T-cell (primary cell): ENCODE results near the gene STH. TPM values are rescaled to one million over a fixed set of nuclear protein-coding genes. Genes with fewer than 3 reads are reported as not detected.

Experiments
- ATAC-seq, 4 experiments: fragments of 200-7000 bp in 3 of 4; fragments of 150-1000 bp in 1 of 4; cut with Tn5 transposase; replicated peaks in 1 of 4; 1 replicate in 3 of 4; 2 replicates in 1 of 4; pipeline ENCODE4 v1.10.0; 2021; ENCODE audit warnings: moderate library complexity in 3 of 4, mild to moderate bottlenecking in 2 of 4, moderate number of reproducible peaks in 1 of 4
- CTCF ChIA-PET, 2 donors: fragments of 300-600 bp; sonication (Branson Sonifier 250); formaldehyde crosslinking; loops; one replicate each; lab custom pipeline; 2022; ENCODE audit warnings: antibody characterized with exemption in 2 of 2; lab: Charles Lee
- POLR2A ChIA-PET, 2 donors: fragments of 300-600 bp; sonication (Branson Sonifier 250); formaldehyde crosslinking; loops; one replicate each; lab custom pipeline; 2022; ENCODE audit warnings: antibody characterized with exemption in 2 of 2; lab: Charles Lee
- DNase-seq, 35 experiments: peaks; one replicate each; pipeline versions ENCODE4 v3.0.0 to v3.0.0-alpha.2; 2013 to 2023
- H3K27ac ChIP-seq: one replicate; pipeline ENCODE4 v1.5.1; 2013; ENCODE audit warnings: low read length
- H3K27me3 ChIP-seq, 2 experiments: replicated peaks in 1 of 2; 1 replicate in 1 of 2; 2 replicates in 1 of 2; pipeline versions ENCODE4 v1.6.1 to v1.7.0; 2013; ENCODE audit warnings: low read length in 1 of 2, mixed read lengths in 1 of 2; ENCODE audit not compliant: control insufficient read depth in 2 of 2, insufficient read depth in 2 of 2; ENCODE audit errors: extremely low read depth in 1 of 2
- H3K36me3 ChIP-seq, 2 donors: 1 replicate in 1 of 2; 2 replicates in 1 of 2; pipeline versions ENCODE4 v1.6.1 to v1.7.0; 2013; ENCODE audit warnings: low read length in 1 of 2; ENCODE audit not compliant: control insufficient read depth in 2 of 2, insufficient read depth in 1 of 2; ENCODE audit errors: extremely low read depth in 1 of 2
- H3K4me1 ChIP-seq, 2 experiments: 1 replicate in 1 of 2; 2 replicates in 1 of 2; pipeline versions ENCODE4 v1.6.1 to v1.7.0; 2013; ENCODE audit warnings: low read length in 2 of 2, mixed read lengths in 1 of 2; ENCODE audit not compliant: insufficient read depth in 2 of 2, control insufficient read depth in 1 of 2; ENCODE audit errors: extremely low read depth in 1 of 2
- H3K4me3 ChIP-seq, 2 donors: 1 replicate in 1 of 2; 2 replicates in 1 of 2; pipeline versions ENCODE4 v1.5.1 to v1.7.0; 2013; ENCODE audit warnings: mild to moderate bottlenecking in 2 of 2, low read length in 1 of 2, moderate library complexity in 1 of 2; ENCODE audit not compliant: control insufficient read depth in 1 of 2; ENCODE audit errors: extremely low read depth in 1 of 2
- H3K9me3 ChIP-seq: 2 replicates; pipeline ENCODE4 v1.7.0; 2013
- H3K27ac Mint-ChIP-seq, 2 donors: one replicate each; pipeline ENCODE4 v1.8.0; 2020 to 2021; ENCODE audit warnings: mild to moderate bottlenecking in 2 of 2, mixed read lengths in 2 of 2
- H3K27me3 Mint-ChIP-seq, 2 donors: one replicate each; pipeline ENCODE4 v1.8.0; 2021 to 2022; ENCODE audit warnings: mixed read lengths in 2 of 2
- H3K36me3 Mint-ChIP-seq: one replicate; pipeline ENCODE4 v1.8.0; 2021; ENCODE audit warnings: mixed read lengths
- H3K4me1 Mint-ChIP-seq, 3 donors: one replicate each; pipeline ENCODE4 v1.8.0; 2020 to 2022; ENCODE audit warnings: mixed read lengths in 3 of 3, mild to moderate bottlenecking in 1 of 3
- H3K4me3 Mint-ChIP-seq, 3 donors: one replicate each; pipeline ENCODE4 v1.8.0; 2020 to 2022; ENCODE audit warnings: mild to moderate bottlenecking in 3 of 3, mixed read lengths in 3 of 3, moderate library complexity in 3 of 3
- H3K9me3 Mint-ChIP-seq, 3 donors: one replicate each; pipeline ENCODE4 v1.8.0; 2020 to 2022; ENCODE audit warnings: mixed read lengths in 3 of 3
- WGBS: methylation state at CpG from one replicate; pipeline ENCODE4 v1.1.5; 2013; ENCODE audit warnings: missing lambda C conversion rate; ENCODE audit not compliant: insufficient coverage; 5-methylcytosine and 5-hydroxymethylcytosine counted together
- total RNA-seq, 35 experiments: library from RNA in 6 of 35; stranded (reverse) in 6 of 35; fragments of 120-200 nt in 1 of 35; gene quantifications; one replicate each; pipeline versions ENCODE4 v1.2.1 to v1.2.4 and lab custom pipeline; 2013 to 2026

STH gene
- total RNA-seq, 5 donors from 2014 or later (not counting 1 experiment from before 2014, with no cell fraction given), result not detected

- ATAC-seq (no peak), DNase-seq (no peak)
- no peaks in the 10 kb centered on the region for H3K36me3 ChIP-seq
- ChIA-PET CTCF (no interaction called here), POLR2A (no interaction called here)
- Mint-ChIP-seq H3K27ac (no peak overlapping the region), H3K36me3 (no peaks in the 10 kb centered on the region), H3K4me3 (no peak overlapping the region), H3K4me1 (no peaks in the 10 kb centered on the region), H3K27me3 (peaks cover 13 to 22% of the 10 kb centered on the region in 2 donors), H3K9me3 (peaks cover 0 to 5% (median 2%) of the 10 kb centered on the region in 3 donors)
- WGBS, result 96% methylated on average over 3 of the region's 3 CpGs
- no peaks in the 10 kb centered on the region for H3K4me1 ChIP-seq
- no peaks in the 10 kb centered on the region for H3K9me3 ChIP-seq
- H3K27ac ChIP-seq, result no peak overlapping the region
- H3K4me3 ChIP-seq, result no peak overlapping the region
- H3K27me3 ChIP-seq, result peaks cover 2 to 32% of the 10 kb centered on the region in 2 experiments
Measured at GRCh38 chr17:45970659-45971058, 28.4 kb upstream of the STH start.

- Mint-ChIP-seq H3K4me1 (no peaks in the 10 kb centered on the region), H3K4me3 (no peak overlapping the region), H3K36me3 (no peaks in the 10 kb centered on the region), H3K9me3 (peaks cover 0 to 5% (median 2%) of the 10 kb centered on the region in 3 donors), H3K27me3 (peaks cover 13 to 17% of the 10 kb centered on the region in 2 donors), H3K27ac (no peak overlapping the region)
- DNase-seq (no peak), ATAC-seq (no peak)
- no peaks in the 10 kb centered on the region for H3K36me3 ChIP-seq
- H3K27me3 ChIP-seq, result peaks cover 2 to 34% of the 10 kb centered on the region in 2 experiments
- H3K4me3 ChIP-seq, result no peak overlapping the region
- no peaks in the 10 kb centered on the region for H3K9me3 ChIP-seq
- POLR2A ChIA-PET, result no interaction called here
- CTCF ChIA-PET, result no interaction called here
- no peak overlapping the region for H3K27ac ChIP-seq
- H3K4me1 ChIP-seq, result peaks cover 0 to 4% of the 10 kb centered on the region in 2 experiments
- 57% methylated on average over 10 of the region's 14 CpGs for WGBS
Measured at GRCh38 chr17:45971698-45972141, 27.3 kb upstream of the STH start.

GRCh38 chr17:45972531-45972930, 26.5 kb upstream of the STH start:
- ChIA-PET CTCF (no interaction called here), POLR2A (no interaction called here)
- no peaks in the 10 kb centered on the region for H3K36me3 Mint-ChIP-seq
- ATAC-seq (no peak), DNase-seq (no peak)
- no peaks in the 10 kb centered on the region for H3K36me3 ChIP-seq
- 100% methylated on average over 1 of the region's 3 CpGs for WGBS
- H3K4me3 Mint-ChIP-seq, result no peak overlapping the region
- H3K27me3 Mint-ChIP-seq, result peaks cover 10% of the 10 kb centered on the region in 2 donors
- peaks cover 0 to 5% (median 2%) of the 10 kb centered on the region in 3 donors for H3K9me3 Mint-ChIP-seq
- H3K27ac Mint-ChIP-seq, result no peak overlapping the region
- H3K4me1 ChIP-seq, result peaks cover 0 to 10% of the 10 kb centered on the region in 2 experiments
- no peak overlapping the region for H3K27ac ChIP-seq
- no peaks in the 10 kb centered on the region for H3K4me1 Mint-ChIP-seq
- no peak overlapping the region for H3K4me3 ChIP-seq
- H3K27me3 ChIP-seq, result peaks cover 2 to 31% of the 10 kb centered on the region in 2 experiments
- H3K9me3 ChIP-seq, result no peaks in the 10 kb centered on the region

- H3K4me1 Mint-ChIP-seq, result no peaks in the 10 kb centered on the region
- CTCF ChIA-PET, result no interaction called here
- Histone ChIP-seq H3K4me1 (peaks cover 0 to 10% of the 10 kb centered on the region in 2 experiments), H3K27ac (no peak overlapping the region), H3K4me3 (no peak overlapping the region), H3K36me3 (no peaks in the 10 kb centered on the region), H3K9me3 (no peaks in the 10 kb centered on the region), H3K27me3 (peaks cover 2 to 27% of the 10 kb centered on the region in 2 experiments)
- H3K27me3 Mint-ChIP-seq, result peaks cover 4 to 5% of the 10 kb centered on the region in 2 donors
- DNase-seq (no peak), ATAC-seq (no peak)
- peaks cover 0 to 5% (median 2%) of the 10 kb centered on the region in 3 donors for H3K9me3 Mint-ChIP-seq
- WGBS, result 93% methylated on average over 9 of the region's 12 CpGs
- POLR2A ChIA-PET, result no interaction called here
- no peaks in the 10 kb centered on the region for H3K36me3 Mint-ChIP-seq
- no peak overlapping the region for H3K27ac Mint-ChIP-seq
- no peak overlapping the region for H3K4me3 Mint-ChIP-seq
Measured at GRCh38 chr17:45973099-45973780, 25.8 kb upstream of the STH start.

- whole genome bisulfite sequencing, result 81% methylated on average over 9 of the region's 17 CpGs
- Mint-ChIP-seq H3K4me1 (no peaks in the 10 kb centered on the region), H3K9me3 (peaks cover 0 to 5% (median 2%) of the 10 kb centered on the region in 3 donors), H3K27me3 (peaks cover 4 to 5% of the 10 kb centered on the region in 2 donors), H3K36me3 (no peaks in the 10 kb centered on the region), H3K27ac (no peak overlapping the region), H3K4me3 (no peak overlapping the region)
- Histone ChIP-seq H3K4me3 (no peak overlapping the region), H3K4me1 (peaks cover 0 to 10% of the 10 kb centered on the region in 2 experiments), H3K27ac (no peak overlapping the region), H3K36me3 (no peaks in the 10 kb centered on the region), H3K27me3 (peaks cover 0 to 27% of the 10 kb centered on the region in 2 experiments), H3K9me3 (no peaks in the 10 kb centered on the region)
- no peak for ATAC-seq
- POLR2A ChIA-PET, result interaction anchor here in 1 of 2 donors (0.6 kb wide), 1 partner anchor 92 kb away, joined by 3 read pairs; no protein-coding TSS in a partner anchor
- DNase-seq, result no peak
- CTCF ChIA-PET, result no interaction called here
Measured at GRCh38 chr17:45973946-45974859, 24.8 kb upstream of the STH start.

GRCh38 chr17:45974916-45975630, 24.0 kb upstream of the STH start:
- Histone ChIP-seq H3K27ac (no peak overlapping the region), H3K4me1 (peaks cover 0 to 10% of the 10 kb centered on the region in 2 experiments), H3K36me3 (no peaks in the 10 kb centered on the region), H3K27me3 (peaks cover 0 to 27% of the 10 kb centered on the region in 2 experiments), H3K9me3 (no peaks in the 10 kb centered on the region), H3K4me3 (no peak overlapping the region)
- H3K27ac Mint-ChIP-seq, result no peak overlapping the region
- DNase-seq (no peak), ATAC-seq (no peak)
- ChIA-PET CTCF (no interaction called here), POLR2A (interaction anchor here in 1 of 2 donors (0.6 kb wide), 1 partner anchor 91 kb away, joined by 3 read pairs; no protein-coding TSS in a partner anchor)
- 67% methylated on average over 8 of the region's 10 CpGs for WGBS
- no peaks in the 10 kb centered on the region for H3K36me3 Mint-ChIP-seq
- peaks cover 0 to 5% (median 2%) of the 10 kb centered on the region in 3 donors for H3K9me3 Mint-ChIP-seq
- no peak overlapping the region for H3K4me3 Mint-ChIP-seq
- H3K4me1 Mint-ChIP-seq, result no peaks in the 10 kb centered on the region
- H3K27me3 Mint-ChIP-seq, result peaks cover 0 to 2% of the 10 kb centered on the region in 2 donors
